Measurements from ENCODE around the gene PIP4K2A.

GRCh38 chr10:22610610-22611009, 103.8 kb downstream of the PIP4K2A start:
- TF ChIP-seq CTCF (IDR thresholded peaks at IDR 0.05), result no peak
- TF ChIP-seq ZFX (IDR thresholded peaks at IDR 0.05; ENCODE audit: borderline replicate concordance), result no peak

Data from 22Rv1 (cell line).